ENCODE results near the gene MCC. TPM values are rescaled to one million over a fixed set of nuclear protein-coding genes. Genes with fewer than 3 reads are reported as not detected.

Gene MCC
- total RNA-seq, 1 experiment from 2014 or later: 0.41 TPM

GRCh38 chr5:113110117-113110516 is 378.1 kb downstream of the MCC start:
- H3K9me3 ChIP-seq (ENCODE audit: control insufficient read depth, insufficient read depth, low read depth, low read length): no peaks in the 10 kb centered on the region
- DNase-seq (ENCODE audit: low read depth, low spot score): no peak
- H3K4me3 ChIP-seq (ENCODE audit: low read depth in 2 of 2, low read length in 2 of 2): no peak overlapping the region
- intact Hi-C loops (cut with micrococcal nuclease; ENCODE audit: unreplicated experiment) (no loop called here), in situ Hi-C loops (cut with HindIII; ENCODE audit: low pct_unique_long_range_greater_than_20kb, low sequenced_read_pairs) (no loop called here)
- no peak for ATAC-seq
- no peaks in the 10 kb centered on the region for H3K4me1 ChIP-seq (ENCODE audit: control insufficient read depth, insufficient read depth, low read length)
- no peak for TF ChIP-seq CTCF (IDR thresholded peaks at IDR 0.05)
- no peak for TF ChIP-seq POLR2AphosphoS5 (IDR thresholded peaks at IDR 0.05; ENCODE audit: low read depth, low read length)
- no peak for TF ChIP-seq SIN3A (IDR thresholded peaks at IDR 0.05; ENCODE audit: borderline replicate concordance, insufficient read depth, low read depth, low read length)
- TF ChIP-seq TCF7L2 (IDR thresholded peaks at IDR 0.05; ENCODE audit: low read depth, low read length): no peak
- no peak for TF ChIP-seq REST (IDR thresholded peaks at IDR 0.05; ENCODE audit: insufficient read depth in 1 of 2, low read depth in 2 of 2, low read length in 1 of 2)
- CTCF ChIA-PET: no interaction called here
- POLR2A ChIA-PET: no interaction called here
- BruUV-seq (replicated peaks): no TSS peak
- no peak overlapping the region for H3K27ac ChIP-seq (ENCODE audit: low read length)
- no peaks in the 10 kb centered on the region for H3K27me3 ChIP-seq (ENCODE audit: control insufficient read depth, insufficient read depth, low read length)
- no peaks in the 10 kb centered on the region for H3K36me3 ChIP-seq (ENCODE audit: control insufficient read depth, insufficient read depth, low read length)

- Histone ChIP-seq H3K9me3 (ENCODE audit: control insufficient read depth, insufficient read depth, low read depth, low read length) (no peaks in the 10 kb centered on the region), H3K4me1 (ENCODE audit: control insufficient read depth, insufficient read depth, low read length) (no peaks in the 10 kb centered on the region), H3K27ac (ENCODE audit: low read length) (no peak overlapping the region), H3K27me3 (ENCODE audit: control insufficient read depth, insufficient read depth, low read length) (no peaks in the 10 kb centered on the region), H3K4me3 (ENCODE audit: low read depth in 2 of 2, low read length in 2 of 2) (no peak overlapping the region), H3K36me3 (ENCODE audit: control insufficient read depth, insufficient read depth, low read length) (no peaks in the 10 kb centered on the region)
- intact Hi-C loops (cut with micrococcal nuclease; ENCODE audit: unreplicated experiment): no loop called here
- ChIA-PET CTCF (no interaction called here), POLR2A (no interaction called here)
- DNase-seq (ENCODE audit: low read depth, low spot score): no peak
- TF ChIP-seq SIN3A (IDR thresholded peaks at IDR 0.05; ENCODE audit: borderline replicate concordance, insufficient read depth, low read depth, low read length): no peak
- no peak for TF ChIP-seq TCF7L2 (IDR thresholded peaks at IDR 0.05; ENCODE audit: low read depth, low read length)
- no peak for TF ChIP-seq CTCF (IDR thresholded peaks at IDR 0.05)
- TF ChIP-seq REST (IDR thresholded peaks at IDR 0.05; ENCODE audit: insufficient read depth in 1 of 2, low read depth in 2 of 2, low read length in 1 of 2): no peak
- no peak for TF ChIP-seq POLR2AphosphoS5 (IDR thresholded peaks at IDR 0.05; ENCODE audit: low read depth, low read length)
- in situ Hi-C loops (cut with HindIII; ENCODE audit: low pct_unique_long_range_greater_than_20kb, low sequenced_read_pairs): no loop called here
- no peak for ATAC-seq
- BruUV-seq (replicated peaks): no TSS peak
These were observed 378.9 kb downstream of the MCC start for GRCh38 chr5:113109344-113109743.

Data from Panc1 (cell line).